Prostate gland (tissue), 2 donors: ENCODE results near the gene PEAK1. TPM values are rescaled to one million over a fixed set of nuclear protein-coding genes. Genes with fewer than 3 reads are reported as not detected.
"Not testable (repeated sequence)": the region's sequence is repeated elsewhere in the genome, so short reads cannot be mapped to it uniquely, and the experiment has no call there.

Experiments used
- DNase-seq: peaks from one replicate; pipeline ENCODE4 v3.0.0-alpha.2; 2019; ENCODE audit warnings: low spot score
- H3K27ac ChIP-seq, 2 donors: fragments of 200-600 bp; sonication (generic); 2 replicates each; pipeline ENCODE4 v1.5.1; 2017 to 2019
- H3K27me3 ChIP-seq: fragments of 200-600 bp; sonication (generic); replicated peaks from 2 replicates; pipeline ENCODE4 v1.5.1; 2019; ENCODE audit not compliant: insufficient read depth
- H3K36me3 ChIP-seq, 2 donors: fragments of 200-600 bp; sonication (generic); 1 replicate in 1 of 2; 2 replicates in 1 of 2; pipeline versions ENCODE4 v1.5.1 to v1.8.1; 2017 to 2019
- H3K4me1 ChIP-seq: fragments of 200-600 bp; sonication (generic); replicated peaks from 2 replicates; pipeline ENCODE4 v1.5.1; 2019
- H3K4me3 ChIP-seq, 2 donors: fragments of 200-600 bp; sonication (generic); 2 replicates each; pipeline ENCODE4 v1.5.1; 2017 to 2019
- H3K9me3 ChIP-seq: fragments of 200-600 bp; sonication (generic); 2 replicates; pipeline ENCODE4 v1.5.1; 2017
- POLR2A ChIP-seq: fragments of 450-650 bp; IDR thresholded peaks from one replicate; pipeline ENCODE4 v1.6.1; 2016; ENCODE audit warnings: antibody characterized with exemption, mild to moderate bottlenecking
- POLR2AphosphoS5 ChIP-seq: sonication (generic); formaldehyde crosslinking; IDR thresholded peaks from one replicate; pipeline ENCODE4 v1.6.1; 2017; ENCODE audit warnings: antibody characterized with exemption
- WGBS: methylation state at CpG from one replicate; pipeline ENCODE4 v1.1.5; 2018; 5-methylcytosine and 5-hydroxymethylcytosine counted together
- intact Hi-C: fragments of 100-400 bp; cut with DNase I; formaldehyde crosslinking; loops from one replicate; pipeline ENCODE4 v1.14.2; 2022
- total RNA-seq, 2 donors: library from RNA; depleted of rRNA; stranded (reverse); fragments of >200 nt; gene quantifications; one replicate each; pipeline ENCODE4 v1.1.0, GENCODE V29; 2016
- TF ChIP-seq, protein P1 (sequence below), 4 experiments: fragments of 200-600 bp in 2 of 4; fragments of 450-650 bp in 2 of 4; sonication (generic) in 2 of 4; IDR thresholded peaks; 1 replicate in 3 of 4; 2 replicates in 1 of 4; pipeline ENCODE4 v1.5.1; 2016 to 2019; ENCODE audit warnings: antibody characterized with exemption in 4 of 4, mild to moderate bottlenecking in 2 of 4, moderate library complexity in 2 of 4

The PEAK1 gene
- total RNA-seq, 2 donors from 2014 or later, result 11.3 to 108 TPM

DNA sequence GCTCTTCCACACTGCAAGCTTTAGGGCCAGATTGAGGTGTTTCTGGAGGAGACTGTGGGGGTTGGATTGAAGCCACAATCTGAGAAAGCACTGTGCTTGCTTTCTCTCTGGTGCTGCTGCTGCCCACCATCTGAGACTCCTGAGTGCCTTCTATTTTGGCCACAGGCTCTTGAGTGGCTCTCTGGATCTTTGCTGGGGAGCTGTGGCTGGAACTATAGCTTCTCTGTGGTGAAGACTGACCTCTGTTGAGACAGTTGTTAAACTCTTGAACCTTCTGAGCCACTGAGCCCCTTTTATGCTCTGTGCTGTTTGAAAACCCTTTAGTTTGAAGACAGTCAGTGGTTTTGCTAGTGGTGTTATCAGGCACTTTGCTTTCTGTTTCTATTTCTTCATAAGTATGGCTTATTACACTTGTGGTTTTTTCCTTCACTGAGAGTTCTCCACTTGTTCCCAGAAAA lies 240.3 kb downstream of the PEAK1 start:
- no peak overlapping the region for H3K27ac ChIP-seq
- TF ChIP-seq POLR2AphosphoS5, result no peak
- no peak for TF ChIP-seq POLR2A
- intact Hi-C loops, result no loop called here

DNA sequence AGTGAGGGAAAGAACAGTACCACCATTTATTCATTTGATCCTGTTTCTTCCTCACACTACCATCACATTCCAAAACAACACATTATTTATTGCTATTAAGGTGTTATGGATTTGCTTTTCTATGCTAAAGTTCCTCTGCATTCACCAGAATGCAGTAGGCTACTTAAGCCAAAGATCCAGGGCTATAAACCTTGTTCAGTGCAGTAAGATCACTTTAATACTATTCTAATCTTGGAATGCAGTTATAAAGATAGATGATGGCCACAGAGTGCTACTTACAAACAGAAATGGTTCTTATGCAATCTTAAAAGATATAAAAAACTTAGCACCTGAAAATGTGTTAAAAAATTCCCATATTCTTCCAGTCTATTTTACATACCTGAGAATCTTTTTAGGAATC lies 241.5 kb downstream of the PEAK1 start:
- H3K27ac ChIP-seq, result no peak overlapping the region
- no peaks in the 10 kb centered on the region for H3K4me1 ChIP-seq
- no peaks in the 10 kb centered on the region for H3K36me3 ChIP-seq
- no peaks in the 10 kb centered on the region for H3K9me3 ChIP-seq
- TF ChIP-seq POLR2AphosphoS5, result no peak
- TF ChIP-seq, protein P1, sequence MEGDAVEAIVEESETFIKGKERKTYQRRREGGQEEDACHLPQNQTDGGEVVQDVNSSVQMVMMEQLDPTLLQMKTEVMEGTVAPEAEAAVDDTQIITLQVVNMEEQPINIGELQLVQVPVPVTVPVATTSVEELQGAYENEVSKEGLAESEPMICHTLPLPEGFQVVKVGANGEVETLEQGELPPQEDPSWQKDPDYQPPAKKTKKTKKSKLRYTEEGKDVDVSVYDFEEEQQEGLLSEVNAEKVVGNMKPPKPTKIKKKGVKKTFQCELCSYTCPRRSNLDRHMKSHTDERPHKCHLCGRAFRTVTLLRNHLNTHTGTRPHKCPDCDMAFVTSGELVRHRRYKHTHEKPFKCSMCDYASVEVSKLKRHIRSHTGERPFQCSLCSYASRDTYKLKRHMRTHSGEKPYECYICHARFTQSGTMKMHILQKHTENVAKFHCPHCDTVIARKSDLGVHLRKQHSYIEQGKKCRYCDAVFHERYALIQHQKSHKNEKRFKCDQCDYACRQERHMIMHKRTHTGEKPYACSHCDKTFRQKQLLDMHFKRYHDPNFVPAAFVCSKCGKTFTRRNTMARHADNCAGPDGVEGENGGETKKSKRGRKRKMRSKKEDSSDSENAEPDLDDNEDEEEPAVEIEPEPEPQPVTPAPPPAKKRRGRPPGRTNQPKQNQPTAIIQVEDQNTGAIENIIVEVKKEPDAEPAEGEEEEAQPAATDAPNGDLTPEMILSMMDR (IDR thresholded peaks at IDR 0.05), result no peak
- no peak for TF ChIP-seq POLR2A
- H3K4me3 ChIP-seq, result no peak overlapping the region
- DNase-seq, result no peak
- intact Hi-C loops, result no loop called here
- no peaks in the 10 kb centered on the region for H3K27me3 ChIP-seq

More for the DNA sequence above, 240.3 kb downstream of the PEAK1 start:
- no peaks in the 10 kb centered on the region for H3K9me3 ChIP-seq
- H3K4me1 ChIP-seq, result no peaks in the 10 kb centered on the region
- no peaks in the 10 kb centered on the region for H3K36me3 ChIP-seq
- no peaks in the 10 kb centered on the region for H3K27me3 ChIP-seq
- H3K4me3 ChIP-seq, result no peak overlapping the region
- no peak for DNase-seq

DNA sequence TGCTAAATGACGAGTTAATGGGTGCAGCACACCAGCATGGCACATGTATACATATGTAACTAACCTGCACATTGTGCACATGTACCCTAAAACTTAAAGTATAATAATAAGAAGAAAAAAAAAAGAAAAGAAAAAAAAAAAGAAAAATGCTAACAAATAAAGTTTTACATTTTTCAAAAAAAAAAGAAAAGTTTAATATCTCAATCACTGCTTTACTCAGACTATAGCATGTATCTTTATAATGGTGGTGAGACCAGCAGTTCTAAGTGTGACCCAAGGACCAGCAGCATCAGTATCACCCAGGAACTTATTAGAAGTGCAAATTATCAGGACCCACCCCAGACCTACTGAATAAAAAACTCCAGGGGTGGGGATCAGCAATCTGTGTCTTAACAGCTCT lies 243.8 kb downstream of the PEAK1 start:
- intact Hi-C loops, H3K36me3 ChIP-seq, H3K4me3 ChIP-seq, H3K27me3 ChIP-seq, H3K4me1 ChIP-seq, DNase-seq, H3K9me3 ChIP-seq, H3K27ac ChIP-seq: not testable (repeated sequence)
- WGBS, result 92% methylated on average over 1 of the region's 1 CpG

DNA sequence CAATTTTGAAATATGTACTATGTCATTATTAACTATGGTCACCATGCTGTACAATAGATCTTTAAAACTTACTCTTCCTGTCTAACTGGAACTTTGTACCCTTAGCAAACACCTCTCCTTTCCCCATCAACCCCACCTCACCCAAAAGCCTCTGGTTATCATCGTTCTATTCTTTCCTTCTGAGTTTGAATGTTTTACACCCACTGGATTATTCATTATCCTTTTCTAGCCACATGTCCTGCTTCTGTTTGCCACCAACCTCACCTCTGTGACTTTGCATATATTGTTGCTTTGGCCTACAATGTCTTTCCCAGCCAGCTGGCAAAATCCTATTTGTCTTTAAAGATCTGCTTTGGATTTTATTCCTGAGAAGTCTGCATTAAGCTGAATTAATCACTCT lies 246.4 kb downstream of the PEAK1 start:
- TF ChIP-seq, protein P1 (IDR thresholded peaks at IDR 0.05), result no peak
- TF ChIP-seq POLR2A, result no peak
- no peak for TF ChIP-seq POLR2AphosphoS5
- 34% methylated on average over 1 of the region's 1 CpG for WGBS
- H3K9me3 ChIP-seq, result no peaks in the 10 kb centered on the region

DNA sequence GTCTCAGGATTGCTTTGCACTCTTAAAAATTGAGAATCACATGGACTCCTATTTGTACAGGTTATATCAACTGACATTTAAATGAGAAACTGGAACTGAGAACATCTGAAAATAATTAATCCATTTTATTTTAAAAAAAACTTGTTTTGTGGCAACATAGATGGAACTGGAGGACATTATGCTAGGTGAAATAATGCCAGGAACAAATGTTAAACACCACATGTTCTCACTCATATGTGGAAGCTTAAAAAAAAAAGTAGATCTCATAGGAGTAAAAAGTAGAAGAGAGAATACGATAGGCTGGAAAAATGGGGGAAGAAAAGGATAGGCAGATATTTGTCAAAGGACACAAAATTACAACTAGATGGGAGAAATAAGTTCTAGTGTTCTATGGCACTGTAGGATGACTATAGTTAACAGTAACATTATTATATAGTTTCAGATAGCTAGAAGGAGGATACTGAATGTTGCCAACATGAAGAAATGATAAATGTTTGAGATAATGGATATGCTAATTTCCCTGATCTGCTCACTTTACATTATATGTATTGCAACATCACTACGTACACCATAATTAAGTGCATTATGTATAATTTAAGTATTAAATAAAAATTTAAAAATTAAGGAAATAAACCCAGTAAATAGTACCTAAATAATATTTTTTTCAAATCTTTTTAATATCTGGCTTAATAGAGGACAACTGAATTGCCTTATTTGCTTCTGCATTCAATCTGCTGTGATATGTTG lies 248.5 kb downstream of the PEAK1 start:
- H3K36me3 ChIP-seq, result no peaks in the 10 kb centered on the region
- intact Hi-C loops, result no loop called here
- no peaks in the 10 kb centered on the region for H3K9me3 ChIP-seq
- no peak for TF ChIP-seq POLR2AphosphoS5
- TF ChIP-seq, protein P1 (IDR thresholded peaks at IDR 0.05), result no peak
- H3K27ac ChIP-seq, result no peak overlapping the region
- H3K4me3 ChIP-seq, result no peak overlapping the region
- DNase-seq, result no peak
- H3K4me1 ChIP-seq, result no peaks in the 10 kb centered on the region
- H3K27me3 ChIP-seq, result no peaks in the 10 kb centered on the region
- 90% methylated on average over 2 of the region's 2 CpGs for WGBS

More for the DNA sequence above, 246.4 kb downstream of the PEAK1 start:
- no peak overlapping the region for H3K27ac ChIP-seq
- H3K36me3 ChIP-seq, result no peaks in the 10 kb centered on the region
- H3K4me1 ChIP-seq, result no peaks in the 10 kb centered on the region
- H3K4me3 ChIP-seq, result no peak overlapping the region
- intact Hi-C loops, result no loop called here
- no peaks in the 10 kb centered on the region for H3K27me3 ChIP-seq
- DNase-seq, result no peak

DNA sequence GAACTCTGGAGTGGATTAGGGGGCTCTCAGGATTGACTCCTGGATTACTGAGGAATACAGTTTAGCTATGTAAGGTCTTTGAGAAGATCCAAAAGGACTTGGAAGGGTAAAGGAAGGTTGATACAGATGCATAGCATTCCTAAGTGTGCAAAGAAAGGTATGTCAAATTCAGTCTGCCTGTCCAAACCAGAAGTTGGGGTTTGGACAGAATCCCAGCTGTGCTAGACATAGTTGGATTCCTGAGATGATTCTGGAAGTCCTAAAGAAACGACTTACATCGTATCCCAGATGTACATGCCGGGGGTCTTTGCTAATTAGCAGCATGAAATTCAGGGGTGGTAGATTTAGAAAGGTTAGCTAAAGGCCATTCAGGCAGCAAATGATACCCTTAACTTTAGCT lies 251.3 kb downstream of the PEAK1 start:
- TF ChIP-seq, protein P1 (IDR thresholded peaks at IDR 0.05), result no peak
- TF ChIP-seq POLR2A (no peak), POLR2AphosphoS5 (no peak)
- Histone ChIP-seq H3K4me1 (no peaks in the 10 kb centered on the region), H3K27me3 (no peaks in the 10 kb centered on the region), H3K4me3 (no peak overlapping the region), H3K36me3 (no peaks in the 10 kb centered on the region), H3K9me3 (no peaks in the 10 kb centered on the region), H3K27ac (no peak overlapping the region)
- 72% methylated on average over 3 of the region's 3 CpGs for WGBS
- no peak for DNase-seq
- intact Hi-C loops, result no loop called here
